Neural crest cell (in vitro differentiated cells): ENCODE results near the gene MATCAP1. TPM values are rescaled to one million over a fixed set of nuclear protein-coding genes. Genes with fewer than 3 reads are reported as not detected.

Experiments
- DNase-seq: peaks from one replicate; pipeline ENCODE4 v3.0.0; 2021; ENCODE audit warnings: low read depth, mixed read lengths, low spot score
- H3K27ac Mint-ChIP-seq: one replicate; pipeline ENCODE4 v1.8.0; 2021; ENCODE audit warnings: mild to moderate bottlenecking, mixed read lengths; ENCODE audit not compliant: unreplicated experiment
- H3K27me3 Mint-ChIP-seq: 2 replicates; pipeline ENCODE4 v1.8.0; 2021; ENCODE audit warnings: low read depth, mild to moderate bottlenecking, mixed read lengths
- H3K36me3 Mint-ChIP-seq: 2 replicates; pipeline ENCODE4 v1.8.0; 2021; ENCODE audit warnings: low read depth, mild to moderate bottlenecking, mixed read lengths
- H3K4me1 Mint-ChIP-seq: 2 replicates; pipeline ENCODE4 v1.8.0; 2021; ENCODE audit warnings: mixed read lengths
- H3K4me3 Mint-ChIP-seq: one replicate; pipeline ENCODE4 v1.8.0; 2021; ENCODE audit warnings: mild to moderate bottlenecking, mixed read lengths
- H3K9me3 Mint-ChIP-seq: 2 replicates; pipeline ENCODE4 v1.8.0; 2021; ENCODE audit warnings: mixed read lengths
- CTCF ChIP-seq: fragments of 200-600 bp; sonication (generic); conservative IDR thresholded peaks from 2 replicates; pipeline ENCODE4 v1.5.0; 2021; ENCODE audit warnings: antibody characterized with exemption, mild to moderate bottlenecking
- total RNA-seq: library from RNA; stranded (reverse); gene quantifications from 2 replicates; pipeline ENCODE4 v1.2.1, GENCODE V29; 2021

Gene MATCAP1
- total RNA-seq, 1 donor from 2014 or later: 97.7 TPM

- no peak for DNase-seq
- no peak for TF ChIP-seq CTCF
- Mint-ChIP-seq H3K27me3 (no peaks in the 10 kb centered on the region), H3K4me1 (no peaks in the 10 kb centered on the region), H3K27ac (peak overlapping the region; percentile 8), H3K36me3 (no peaks in the 10 kb centered on the region), H3K4me3 (no peak overlapping the region), H3K9me3 (no peaks in the 10 kb centered on the region)
Observed at GRCh38 chr16:67216612-67217490, 33.1 kb upstream of the MATCAP1 start.

- H3K4me1 Mint-ChIP-seq: no peaks in the 10 kb centered on the region
- H3K36me3 Mint-ChIP-seq: no peaks in the 10 kb centered on the region
- no peak for TF ChIP-seq CTCF
- H3K9me3 Mint-ChIP-seq: no peaks in the 10 kb centered on the region
- DNase-seq: no peak
- no peak overlapping the region for H3K4me3 Mint-ChIP-seq
- H3K27me3 Mint-ChIP-seq: no peaks in the 10 kb centered on the region
- no peak overlapping the region for H3K27ac Mint-ChIP-seq
Observed at GRCh38 chr16:67215706-67216105, 31.9 kb upstream of the MATCAP1 start.

- Mint-ChIP-seq H3K4me1 (no peaks in the 10 kb centered on the region), H3K36me3 (no peaks in the 10 kb centered on the region), H3K27ac (no peak overlapping the region), H3K9me3 (no peaks in the 10 kb centered on the region), H3K4me3 (no peak overlapping the region), H3K27me3 (peaks cover 2% of the 10 kb centered on the region)
- TF ChIP-seq CTCF: no peak
- DNase-seq: no peak
Observed at GRCh38 chr16:67213197-67214019, 29.6 kb upstream of the MATCAP1 start.

- H3K36me3 Mint-ChIP-seq: no peaks in the 10 kb centered on the region
- no peak for DNase-seq
- peaks cover 2% of the 10 kb centered on the region for H3K27me3 Mint-ChIP-seq
- TF ChIP-seq CTCF: no peak
- H3K9me3 Mint-ChIP-seq: no peaks in the 10 kb centered on the region
- no peak overlapping the region for H3K27ac Mint-ChIP-seq
- no peak overlapping the region for H3K4me3 Mint-ChIP-seq
- no peaks in the 10 kb centered on the region for H3K4me1 Mint-ChIP-seq
Observed at GRCh38 chr16:67212766-67213165, 29.0 kb upstream of the MATCAP1 start.

GRCh38 chr16:67211674-67212073, 27.9 kb upstream of the MATCAP1 start:
- Mint-ChIP-seq H3K4me3 (no peak overlapping the region), H3K9me3 (no peaks in the 10 kb centered on the region), H3K27ac (no peak overlapping the region), H3K36me3 (no peaks in the 10 kb centered on the region), H3K27me3 (peaks cover 2% of the 10 kb centered on the region), H3K4me1 (peaks cover 3% of the 10 kb centered on the region)
- DNase-seq: no peak
- no peak for TF ChIP-seq CTCF
